ENCODE results near the gene ZIM2. TPM values are rescaled to one million over a fixed set of nuclear protein-coding genes. Genes with fewer than 3 reads are reported as not detected.
A peak's percentile ranks its signal among the peaks of the same experiment; 100 is the strongest.

Gene ZIM2
- total and polyA plus RNA-seq, 8 donors = 0.19 to 4.1 (median 3.3) TPM; not detected in 5

DNA sequence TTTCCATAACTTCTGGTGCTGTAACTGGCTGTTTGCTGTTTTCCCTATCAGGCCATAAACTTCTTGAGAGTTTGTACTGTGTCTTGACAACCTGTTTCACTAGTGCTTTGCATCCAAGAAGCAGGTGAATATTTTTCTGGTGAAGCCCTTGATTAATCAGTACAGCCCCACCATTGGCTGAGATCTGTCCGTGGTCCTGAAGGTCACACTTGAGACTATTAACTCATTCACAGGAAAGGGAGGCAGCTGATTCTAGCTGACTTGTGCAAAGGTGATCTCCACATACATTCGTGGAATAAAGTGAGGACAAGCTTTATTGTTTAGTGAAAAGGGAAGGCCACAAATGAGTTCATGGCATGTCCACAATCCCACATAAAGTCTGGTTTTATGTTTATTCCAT, 107.5 kb downstream of the ZIM2 start:
- intact Hi-C loops (cut with DNase I; ENCODE audit: low total_unique reads) = no loop called here
- WGBS, 5 donors = 6 to 8% (median 6%) methylated on average over 2 of the region's 2 CpGs
- Histone ChIP-seq H3K27me3 (no peaks in the 10 kb centered on the region), H3K27ac (no peak overlapping the region), H3K9me3 (peaks cover 0 to 67% (median 33%) of the 10 kb centered on the region in 4 donors), H3K4me3 (no peak overlapping the region), H3K4me1 (no peaks in the 10 kb centered on the region), H3K36me3 (no peaks in the 10 kb centered on the region)
- peak in 1 of 2 donors; percentile 38 for DNase-seq
- TF ChIP-seq POLR2AphosphoS5 (IDR thresholded peaks at IDR 0.05) = no peak
- TF ChIP-seq POLR2A (IDR thresholded peaks at IDR 0.05) = no peak
- TF ChIP-seq EP300 (IDR thresholded peaks at IDR 0.05) = no peak
- TF ChIP-seq, protein P1, sequence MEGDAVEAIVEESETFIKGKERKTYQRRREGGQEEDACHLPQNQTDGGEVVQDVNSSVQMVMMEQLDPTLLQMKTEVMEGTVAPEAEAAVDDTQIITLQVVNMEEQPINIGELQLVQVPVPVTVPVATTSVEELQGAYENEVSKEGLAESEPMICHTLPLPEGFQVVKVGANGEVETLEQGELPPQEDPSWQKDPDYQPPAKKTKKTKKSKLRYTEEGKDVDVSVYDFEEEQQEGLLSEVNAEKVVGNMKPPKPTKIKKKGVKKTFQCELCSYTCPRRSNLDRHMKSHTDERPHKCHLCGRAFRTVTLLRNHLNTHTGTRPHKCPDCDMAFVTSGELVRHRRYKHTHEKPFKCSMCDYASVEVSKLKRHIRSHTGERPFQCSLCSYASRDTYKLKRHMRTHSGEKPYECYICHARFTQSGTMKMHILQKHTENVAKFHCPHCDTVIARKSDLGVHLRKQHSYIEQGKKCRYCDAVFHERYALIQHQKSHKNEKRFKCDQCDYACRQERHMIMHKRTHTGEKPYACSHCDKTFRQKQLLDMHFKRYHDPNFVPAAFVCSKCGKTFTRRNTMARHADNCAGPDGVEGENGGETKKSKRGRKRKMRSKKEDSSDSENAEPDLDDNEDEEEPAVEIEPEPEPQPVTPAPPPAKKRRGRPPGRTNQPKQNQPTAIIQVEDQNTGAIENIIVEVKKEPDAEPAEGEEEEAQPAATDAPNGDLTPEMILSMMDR (IDR thresholded peaks at IDR 0.05) = no peak

GRCh38 chr19:56727677-56728076, 112.8 kb downstream of the ZIM2 start:
- no peak for TF ChIP-seq EP300 (IDR thresholded peaks at IDR 0.05)
- TF ChIP-seq POLR2AphosphoS5 (IDR thresholded peaks at IDR 0.05) = no peak
- TF ChIP-seq, protein P1 (IDR thresholded peaks at IDR 0.05) = no peak
- TF ChIP-seq POLR2A (IDR thresholded peaks at IDR 0.05) = no peak
- no peaks in the 10 kb centered on the region for H3K4me1 ChIP-seq
- H3K27me3 ChIP-seq = no peaks in the 10 kb centered on the region
- DNase-seq = peak in 1 of 2 donors; percentile 41
- 54 to 71% (median 62%) methylated on average over 4 of the region's 4 CpGs for WGBS, 5 donors
- H3K9me3 ChIP-seq = peaks cover 0 to 74% (median 29%) of the 10 kb centered on the region in 4 donors
- no peaks in the 10 kb centered on the region for H3K36me3 ChIP-seq
- no peak overlapping the region for H3K27ac ChIP-seq
- intact Hi-C loops (cut with DNase I; ENCODE audit: low total_unique reads) = no loop called here
- no peak overlapping the region for H3K4me3 ChIP-seq

DNA sequence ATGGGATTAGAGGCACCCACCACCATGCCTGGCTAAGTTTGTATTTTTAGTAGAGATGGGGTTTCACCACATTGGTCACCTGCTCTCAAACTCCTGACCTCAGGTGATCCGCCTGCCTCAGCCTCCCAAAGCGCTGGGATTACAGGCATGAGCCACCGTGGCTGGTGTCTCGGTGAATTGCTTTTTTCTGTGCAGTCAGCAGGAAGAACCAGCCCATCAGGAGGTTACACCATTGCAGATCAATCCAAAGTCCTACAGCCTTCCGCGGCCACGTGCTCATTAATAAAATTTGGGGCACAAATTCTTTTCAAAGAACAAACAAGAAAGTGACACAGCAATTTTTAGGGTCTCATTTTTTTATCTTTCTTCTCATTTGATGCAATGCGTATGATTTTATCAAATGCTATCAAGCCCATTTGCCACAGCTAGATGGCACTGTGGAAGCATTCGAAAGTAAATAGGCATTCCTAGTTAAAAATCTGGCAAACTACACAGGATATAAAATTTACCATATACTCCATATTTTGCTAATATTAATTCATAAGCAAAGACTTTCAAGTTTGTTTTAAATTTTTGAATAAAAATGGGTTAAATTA, 114.6 kb downstream of the ZIM2 start:
- Histone ChIP-seq H3K4me3 (no peak overlapping the region), H3K27ac (no peak overlapping the region), H3K27me3 (no peaks in the 10 kb centered on the region), H3K36me3 (no peaks in the 10 kb centered on the region), H3K9me3 (peaks cover 0 to 82% (median 30%) of the 10 kb centered on the region in 4 donors), H3K4me1 (no peaks in the 10 kb centered on the region)
- DNase-seq = peak in 1 of 2 donors; percentile 71
- TF ChIP-seq EP300 (IDR thresholded peaks at IDR 0.05) (no peak), POLR2A (IDR thresholded peaks at IDR 0.05) (no peak)
- TF ChIP-seq, protein P1 (IDR thresholded peaks at IDR 0.05) = no peak
- intact Hi-C loops (cut with DNase I; ENCODE audit: low total_unique reads) = no loop called here
- 30 to 37% (median 34%) methylated on average over 9 of the region's 9 CpGs for WGBS, 5 donors

Small RNA genes within 50 kb of the gene (small RNA-seq; reads per million reads assigned to genes)
- gene AC006115.2 = 0 reads per million in 4 donors

Other genes starting within 250 kb of the ZIM2 start
- 10 to 100 TPM in 2 of 5 donors, 1 to 10 TPM in 2, not detected in 1; 6.6 to 18.2 (median 11.0) TPM for gene ZNF71, start 245.4 kb downstream of the ZIM2 start, total RNA-seq
- 1 to 10 TPM; 2.1 to 3.1 (median 2.8) TPM for gene ZNF71, start 245.4 kb downstream of the ZIM2 start, polyA plus RNA-seq
- 1 to 10 TPM in 1 of 5 donors, not detected in 4; 1.1 TPM for gene SMIM17, start 197.6 kb downstream of the ZIM2 start, total RNA-seq
- under 1 TPM in 1 of 3 donors, not detected in 2; 0.13 TPM for gene SMIM17, start 197.6 kb downstream of the ZIM2 start, polyA plus RNA-seq
- gene ZNF835, start 169.0 kb downstream of the ZIM2 start, total RNA-seq = under 1 TPM in 2 of 5 donors, not detected in 3; 0.89 to 0.92 TPM
- gene ZNF835, start 169.0 kb downstream of the ZIM2 start, polyA plus RNA-seq = under 1 TPM; 0.31 to 0.48 (median 0.31) TPM
- 10 to 100 TPM in 1 of 5 donors, 1 to 10 TPM in 3, under 1 TPM in 1; 0.72 to 38.2 (median 2.3) TPM for gene PEG3, start within 50 bp of the ZIM2 start, total RNA-seq
- gene PEG3, start within 50 bp of the ZIM2 start, polyA plus RNA-seq = 1 to 10 TPM; 1.1 to 3.2 (median 1.4) TPM